22Rv1 (cell line): Measurements from ENCODE around the gene CFAP141.
"Not testable (repeated sequence)": the region's sequence is repeated elsewhere in the genome, so short reads cannot be mapped to it uniquely, and the experiment has no call there.

ENCODE experiments used
- H3K27ac ChIP-seq: fragments of 450-650 bp; 2 replicates; pipeline ENCODE4 v1.5.1; 2017
- CTCF ChIP-seq: fragments of 450-650 bp; IDR thresholded peaks from 2 replicates; pipeline ENCODE4 v1.5.1; 2017; ENCODE audit warnings: mild to moderate bottlenecking
- ZFX ChIP-seq: fragments of 450-650 bp; IDR thresholded peaks from 2 replicates; pipeline ENCODE4 v1.6.1; 2017; ENCODE audit warnings: antibody characterized with exemption, borderline replicate concordance

The CFAP141 gene

GRCh38 chr1:154207262-154207661 is 1.1 kb upstream of the CFAP141 start:
- TF ChIP-seq CTCF: no peak
- TF ChIP-seq ZFX: no peak
- peak overlapping the region; percentile 22; the same call in 1 of the 2 replicates for H3K27ac ChIP-seq

- H3K27ac ChIP-seq: not testable (repeated sequence)
These were observed 355 bp downstream of the CFAP141 start for GRCh38 chr1:154205778-154206177.

- peak overlapping the region; percentile 10 for H3K27ac ChIP-seq
- TF ChIP-seq ZFX (no peak), CTCF (no peak)
These were observed 6.6 kb downstream of the CFAP141 start for GRCh38 chr1:154199563-154199879.

GRCh38 chr1:154198756-154199562 is 7.2 kb downstream of the CFAP141 start:
- H3K27ac ChIP-seq: peak overlapping the region; percentile 10

GRCh38 chr1:154193821-154194220 is 12.3 kb downstream of the CFAP141 start:
- H3K27ac ChIP-seq: 0 out of 2 replicates have a peak overlapping the region, but pooled peaks have one; percentile 14
- TF ChIP-seq CTCF: no peak
- no peak for TF ChIP-seq ZFX

More at GRCh38 chr1:154198756-154199562, 7.2 kb downstream of the CFAP141 start:
- no peak for TF ChIP-seq ZFX
- TF ChIP-seq CTCF: peak; percentile 84

GRCh38 chr1:154192476-154192875 is 13.7 kb downstream of the CFAP141 start:
- H3K27ac ChIP-seq: no peak overlapping the region
- TF ChIP-seq ZFX (no peak), CTCF (no peak)

- H3K27ac ChIP-seq: no peak within 1 kb of the TSS
- TF ChIP-seq CTCF (no peak), ZFX (no peak)
These were observed 14.1 kb downstream of the CFAP141 start, which contains the start of gene TPM3 for GRCh38 chr1:154191990-154192461. Gene TPM3 (minus strand): TSS chr1:154192100. CDS start chr1:154192018, 82 bp downstream.
